Upper lobe of left lung (tissue), 4 donors: ENCODE measurements around the gene RBPJL.

ENCODE experiments used
- CTCF ChIP-seq, 6 experiments: fragments of 450-650 bp in 4 of 6; fragments of 200-600 bp in 2 of 6; sonication (generic) in 2 of 6; IDR thresholded peaks; one replicate each; pipeline ENCODE4 v1.5.1; 2016 to 2019; ENCODE audit warnings: antibody characterized with exemption in 6 of 6
- EP300 ChIP-seq, 4 donors: sonication (generic); formaldehyde crosslinking; IDR thresholded peaks; one replicate each; pipeline ENCODE4 v1.5.1; 2017; ENCODE audit warnings: antibody characterized with exemption in 4 of 4, control low read depth in 2 of 4
- POLR2A ChIP-seq, 4 donors: fragments of 450-650 bp; IDR thresholded peaks; one replicate each; pipeline ENCODE4 v1.5.1; 2016 to 2017; ENCODE audit warnings: antibody characterized with exemption in 4 of 4, mild to moderate bottlenecking in 2 of 4
- POLR2AphosphoS5 ChIP-seq, 2 donors: sonication (generic); formaldehyde crosslinking; IDR thresholded peaks; one replicate each; pipeline ENCODE4 v1.5.1; 2017; ENCODE audit warnings: antibody characterized with exemption in 2 of 2

GRCh38 chr20:45309075-45309474 lies 2.4 kb downstream of the RBPJL start:
- TF ChIP-seq CTCF (IDR thresholded peaks at IDR 0.05) (no peak), POLR2AphosphoS5 (IDR thresholded peaks at IDR 0.05) (no peak), POLR2A (IDR thresholded peaks at IDR 0.05) (no peak), EP300 (IDR thresholded peaks at IDR 0.05) (no peak)
